Esophagus muscularis mucosa (tissue), 4 donors: ENCODE results near the gene CXXC5.

ENCODE experiments used
- CTCF ChIP-seq, 3 experiments: fragments of 200-600 bp in 2 of 3; fragments of 450-650 bp in 1 of 3; sonication (generic) in 2 of 3; IDR thresholded peaks; one replicate each; pipeline ENCODE4 v1.5.1; 2017 to 2019; ENCODE audit warnings: antibody characterized with exemption in 3 of 3, mild to moderate bottlenecking in 2 of 3, moderate library complexity in 1 of 3
- EP300 ChIP-seq: sonication (generic); formaldehyde crosslinking; IDR thresholded peaks from one replicate; pipeline ENCODE4 v1.6.1; 2017; ENCODE audit warnings: antibody characterized with exemption
- POLR2A ChIP-seq: fragments of 450-650 bp; IDR thresholded peaks from one replicate; pipeline ENCODE4 v1.6.1; 2017; ENCODE audit warnings: antibody characterized with exemption, moderate library complexity, mild to moderate bottlenecking, low read depth
- POLR2AphosphoS5 ChIP-seq, 2 donors: sonication (generic); formaldehyde crosslinking; IDR thresholded peaks; one replicate each; pipeline ENCODE4 v1.6.1; 2017; ENCODE audit warnings: antibody characterized with exemption in 2 of 2

DNA sequence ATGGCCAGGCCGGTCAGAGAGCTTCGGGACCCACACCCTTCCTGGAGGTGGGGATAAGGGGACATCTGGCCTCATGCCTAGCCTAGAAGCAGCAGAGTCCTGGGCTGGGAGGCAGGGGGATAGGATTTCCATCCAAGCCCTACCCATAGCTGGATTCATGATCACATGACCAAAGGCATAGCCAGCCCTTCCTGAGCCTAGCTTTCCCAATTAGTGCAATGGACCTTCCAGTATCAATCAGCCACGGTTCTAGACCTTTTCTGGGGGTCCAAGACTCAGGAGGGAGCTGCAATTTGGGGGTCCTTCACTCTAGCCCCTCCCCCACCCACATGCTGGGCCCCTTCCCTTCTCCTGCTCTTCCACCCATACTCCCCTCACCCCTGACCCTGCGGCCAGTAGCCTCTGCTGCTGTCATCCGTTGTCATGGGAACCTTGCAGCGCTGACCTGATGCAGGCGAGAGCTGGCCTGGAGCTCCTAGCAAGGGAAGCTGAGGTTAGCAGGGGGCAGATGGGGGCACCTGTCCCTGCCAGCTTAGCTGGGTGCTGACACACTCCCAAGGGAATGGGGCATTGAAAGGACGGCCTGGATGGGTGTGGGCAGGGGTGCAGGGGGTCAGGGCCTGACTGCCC, 44.6 kb downstream of the CXXC5 start:
- TF ChIP-seq POLR2A (no peak), CTCF (IDR thresholded peaks at IDR 0.05) (no peak), POLR2AphosphoS5 (IDR thresholded peaks at IDR 0.05) (no peak), EP300 (no peak)
